GM12878 (cell line): Measurements from ENCODE around the gene PNMA6E. TPM values are rescaled to one million over a fixed set of nuclear protein-coding genes. Genes with fewer than 3 reads are reported as not detected.

Source experiments
- ATF2 ChIP-seq: IDR thresholded peaks from 2 replicates; pipeline ENCODE4 v1.6.1; 2012; ENCODE audit warnings: low read length, inconsistent platforms
- DPF2 ChIP-seq: fragments of 450-650 bp; IDR thresholded peaks from 2 replicates; pipeline ENCODE4 v1.6.1; 2017; ENCODE audit warnings: mild to moderate bottlenecking
- FOS ChIP-seq: IDR thresholded peaks from 3 replicates; pipeline ENCODE4 v1.6.1; 2011; ENCODE audit warnings: borderline replicate concordance; ENCODE audit not compliant: insufficient read length; ENCODE audit errors: extremely low read depth
- FOXK2 ChIP-seq: fragments of 450-650 bp; IDR thresholded peaks from 2 replicates; pipeline ENCODE4 v1.6.1; 2017; ENCODE audit warnings: mild to moderate bottlenecking, moderate library complexity
- HDGF ChIP-seq: fragments of 450-650 bp; IDR thresholded peaks from 2 replicates; pipeline ENCODE4 v1.6.1; 2016; ENCODE audit warnings: antibody characterized with exemption
- HSF1 ChIP-seq: fragments of 150-350 bp; IDR thresholded peaks from 2 replicates; pipeline ENCODE4 v1.6.1; 2014; ENCODE audit warnings: mild to moderate bottlenecking, low read depth, low read length
- KDM1A ChIP-seq: fragments of 200-600 bp; sonication (generic); IDR thresholded peaks from 2 replicates; pipeline ENCODE4 v1.6.1; 2016; ENCODE audit warnings: borderline replicate concordance
- LARP7 ChIP-seq: fragments of 450-650 bp; IDR thresholded peaks from 2 replicates; pipeline ENCODE4 v1.6.1; 2017; ENCODE audit warnings: mild to moderate bottlenecking
- NR2C1 ChIP-seq: fragments of 450-650 bp; IDR thresholded peaks from 2 replicates; pipeline ENCODE4 v1.6.1; 2017; ENCODE audit warnings: antibody characterized with exemption, mild to moderate bottlenecking, moderate library complexity
- RBBP5 ChIP-seq: fragments of 200-600 bp; sonication (generic); conservative IDR thresholded peaks from 2 replicates; pipeline ENCODE4 v1.6.1; 2016
- RFX5 ChIP-seq: IDR thresholded peaks from 2 replicates; pipeline ENCODE4 v1.6.1; 2011; ENCODE audit warnings: low read depth, low read length, improper control_type of control experiment
- SMARCA5 ChIP-seq: fragments of 450-650 bp; IDR thresholded peaks from 2 replicates; pipeline ENCODE4 v1.6.1; 2017; ENCODE audit warnings: mild to moderate bottlenecking
- SMC3 ChIP-seq: IDR thresholded peaks from 2 replicates; pipeline ENCODE4 v1.6.1; 2011; ENCODE audit warnings: low read length, improper control_type of control experiment, borderline replicate concordance
- SP1 ChIP-seq: IDR thresholded peaks from one replicate; pipeline ENCODE4 v1.6.1; 2011; ENCODE audit warnings: low read depth, low read length
- ZBED1 ChIP-seq: IDR thresholded peaks from 2 replicates; pipeline ENCODE4 v1.6.1; 2016; ENCODE audit warnings: borderline replicate concordance
- ZNF274 ChIP-seq: IDR thresholded peaks from one replicate; pipeline ENCODE4 v1.8.0; 2011; ENCODE audit not compliant: insufficient read length, insufficient read depth
- ZNF687 ChIP-seq: fragments of 450-650 bp; IDR thresholded peaks from 2 replicates; pipeline ENCODE4 v1.6.1; 2017; ENCODE audit warnings: mild to moderate bottlenecking, moderate library complexity
- polyA plus RNA-seq, 11 experiments: library from polyadenylated mRNA; depleted of rRNA in 4 of 11; unstranded in 6 of 11; stranded (reverse) in 5 of 11; fragments of >200 nt; fragmentation: Nextera tagmentation in 4 of 11; fragmentation: Illumina TruSeq in 1 of 11; extraction: Ambion mirVana in 4 of 11; extraction: Trizol in 1 of 11; gene quantifications; 1 replicate in 1 of 11; 2 replicates in 10 of 11; pipeline versions ENCODE4 v1.2.1 to v1.2.3, GENCODE V29; 2011 to 2016; ENCODE audit warnings: inconsistent platforms in 2 of 11, missing spikeins in 2 of 11, low read depth in 1 of 11
- total RNA-seq, 4 experiments: library from RNA; depleted of rRNA in 3 of 4; stranded (reverse); fragments of >200 nt in 3 of 4; fragmentation: Illumina TruSeq in 1 of 4; extraction: Trizol in 1 of 4; gene quantifications; 2 replicates each; pipeline versions ENCODE4 v1.2.1 to v1.2.3, GENCODE V29; 2013 to 2021
- TF ChIP-seq, protein P1 (sequence below), 3 experiments: IDR thresholded peaks in 2 of 3; conservative IDR thresholded peaks in 1 of 3; 2 replicates each; pipeline ENCODE4 v1.5.1; 2011; ENCODE audit warnings: low read depth in 3 of 3, low read length in 3 of 3, mild to moderate bottlenecking in 3 of 3, control low read depth in 2 of 3, moderate library complexity in 2 of 3, inconsistent platforms in 1 of 3, mixed read lengths in 1 of 3; ENCODE audit not compliant: control insufficient read depth in 2 of 3, insufficient read depth in 1 of 3; ENCODE audit errors: extremely low read depth in 1 of 3
- TF ChIP-seq, protein P2 (sequence below): fragments of 450-650 bp; IDR thresholded peaks from 2 replicates; pipeline ENCODE4 v1.6.1; 2017; ENCODE audit warnings: mild to moderate bottlenecking

Gene PNMA6E
- total and polyA plus RNA-seq, 10 of the 15 experiments (the other 5 are each of a cell fraction or from before 2014, with no cell fraction given): not detected

DNA sequence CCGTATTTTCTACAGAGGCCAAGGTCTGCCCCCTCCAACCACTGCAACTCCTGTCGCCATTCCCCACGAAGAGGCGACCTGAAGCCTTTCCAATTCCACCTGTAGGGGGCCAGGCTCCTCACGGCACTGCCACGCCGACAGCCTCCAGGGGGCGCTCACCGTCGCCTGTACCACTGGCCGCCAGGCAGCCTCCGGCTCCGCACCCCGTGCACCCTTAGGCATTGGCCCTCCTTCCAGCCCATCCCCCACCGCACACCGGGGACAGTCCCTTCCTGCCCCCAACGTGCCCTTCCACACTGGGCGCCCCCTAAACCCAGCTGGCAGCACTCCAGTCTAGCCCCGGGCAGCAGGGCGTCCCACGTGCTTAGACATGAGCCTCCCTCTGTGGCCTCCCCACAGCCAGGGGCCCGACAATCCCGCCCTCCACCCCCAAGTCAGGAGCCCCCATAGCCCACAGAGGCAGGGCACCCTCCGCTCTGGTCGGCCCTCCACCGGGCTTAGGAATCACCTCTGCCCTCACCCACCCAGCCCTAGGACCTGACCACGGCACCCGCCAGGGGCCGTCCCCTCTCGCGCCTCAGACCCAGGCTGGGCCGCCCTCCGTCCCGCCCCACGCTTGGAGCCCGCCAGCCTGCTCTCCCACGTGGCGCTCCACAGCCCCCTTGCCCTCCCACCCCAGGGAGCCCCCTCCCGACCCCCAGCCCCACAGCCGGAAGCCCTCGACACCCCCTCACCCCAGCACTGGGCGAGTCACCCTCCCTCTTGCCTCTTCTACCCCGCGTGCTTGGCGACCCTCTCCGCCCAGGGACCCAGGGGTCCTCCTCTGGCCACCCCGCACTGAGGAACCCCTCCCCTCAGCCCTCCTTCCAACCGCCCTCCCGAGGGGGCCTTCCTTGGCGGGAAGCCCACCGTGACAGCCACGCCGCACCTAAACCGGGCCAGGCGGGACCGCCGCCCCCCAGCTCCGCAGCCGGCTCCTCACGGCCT lies 711 bp downstream of the PNMA6E start (continued):
- TF ChIP-seq, protein P1, sequence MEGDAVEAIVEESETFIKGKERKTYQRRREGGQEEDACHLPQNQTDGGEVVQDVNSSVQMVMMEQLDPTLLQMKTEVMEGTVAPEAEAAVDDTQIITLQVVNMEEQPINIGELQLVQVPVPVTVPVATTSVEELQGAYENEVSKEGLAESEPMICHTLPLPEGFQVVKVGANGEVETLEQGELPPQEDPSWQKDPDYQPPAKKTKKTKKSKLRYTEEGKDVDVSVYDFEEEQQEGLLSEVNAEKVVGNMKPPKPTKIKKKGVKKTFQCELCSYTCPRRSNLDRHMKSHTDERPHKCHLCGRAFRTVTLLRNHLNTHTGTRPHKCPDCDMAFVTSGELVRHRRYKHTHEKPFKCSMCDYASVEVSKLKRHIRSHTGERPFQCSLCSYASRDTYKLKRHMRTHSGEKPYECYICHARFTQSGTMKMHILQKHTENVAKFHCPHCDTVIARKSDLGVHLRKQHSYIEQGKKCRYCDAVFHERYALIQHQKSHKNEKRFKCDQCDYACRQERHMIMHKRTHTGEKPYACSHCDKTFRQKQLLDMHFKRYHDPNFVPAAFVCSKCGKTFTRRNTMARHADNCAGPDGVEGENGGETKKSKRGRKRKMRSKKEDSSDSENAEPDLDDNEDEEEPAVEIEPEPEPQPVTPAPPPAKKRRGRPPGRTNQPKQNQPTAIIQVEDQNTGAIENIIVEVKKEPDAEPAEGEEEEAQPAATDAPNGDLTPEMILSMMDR (IDR thresholded peaks at IDR 0.05 in 2 of 3, conservative IDR thresholded peaks at IDR 0.05 in 1 of 3; ENCODE audit: control insufficient read depth in 2 of 3, extremely low read depth in 1 of 3, insufficient read depth in 1 of 3, low read depth in 3 of 3, low read length in 3 of 3): peak; percentile 81 to 97 (median 92)
- TF ChIP-seq RBBP5 (no peak), DPF2 (no peak), HSF1 (no peak), LARP7 (0 out of 2 replicates have a peak, but pooled peaks have one; percentile 44), SMC3 (peak; percentile 42; the same call in 1 of the 2 replicates), FOS (no peak), ZNF687 (no peak), SP1 (no peak), SMARCA5 (peak; percentile 78; the same call in 1 of the 2 replicates), ZBED1 (no peak), FOXK2 (no peak), ATF2 (no peak), NR2C1 (no peak), RFX5 (no peak), ZNF274 (no peak), KDM1A (no peak), HDGF (no peak)
- TF ChIP-seq, protein P2, sequence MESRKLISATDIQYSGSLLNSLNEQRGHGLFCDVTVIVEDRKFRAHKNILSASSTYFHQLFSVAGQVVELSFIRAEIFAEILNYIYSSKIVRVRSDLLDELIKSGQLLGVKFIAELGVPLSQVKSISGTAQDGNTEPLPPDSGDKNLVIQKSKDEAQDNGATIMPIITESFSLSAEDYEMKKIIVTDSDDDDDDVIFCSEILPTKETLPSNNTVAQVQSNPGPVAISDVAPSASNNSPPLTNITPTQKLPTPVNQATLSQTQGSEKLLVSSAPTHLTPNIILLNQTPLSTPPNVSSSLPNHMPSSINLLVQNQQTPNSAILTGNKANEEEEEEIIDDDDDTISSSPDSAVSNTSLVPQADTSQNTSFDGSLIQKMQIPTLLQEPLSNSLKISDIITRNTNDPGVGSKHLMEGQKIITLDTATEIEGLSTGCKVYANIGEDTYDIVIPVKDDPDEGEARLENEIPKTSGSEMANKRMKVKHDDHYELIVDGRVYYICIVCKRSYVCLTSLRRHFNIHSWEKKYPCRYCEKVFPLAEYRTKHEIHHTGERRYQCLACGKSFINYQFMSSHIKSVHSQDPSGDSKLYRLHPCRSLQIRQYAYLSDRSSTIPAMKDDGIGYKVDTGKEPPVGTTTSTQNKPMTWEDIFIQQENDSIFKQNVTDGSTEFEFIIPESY: no peak
